Putamen (tissue), 1 donor: ENCODE measurements around the gene SRGAP3.
"Not testable (repeated sequence)": the region's sequence is repeated elsewhere in the genome, so short reads cannot be mapped to it uniquely, and the experiment has no call there.

Experiments
- DNase-seq: peaks from one replicate; pipeline ENCODE4 v3.0.0-alpha.2; 2016; ENCODE audit warnings: low spot score

SRGAP3 gene

DNA sequence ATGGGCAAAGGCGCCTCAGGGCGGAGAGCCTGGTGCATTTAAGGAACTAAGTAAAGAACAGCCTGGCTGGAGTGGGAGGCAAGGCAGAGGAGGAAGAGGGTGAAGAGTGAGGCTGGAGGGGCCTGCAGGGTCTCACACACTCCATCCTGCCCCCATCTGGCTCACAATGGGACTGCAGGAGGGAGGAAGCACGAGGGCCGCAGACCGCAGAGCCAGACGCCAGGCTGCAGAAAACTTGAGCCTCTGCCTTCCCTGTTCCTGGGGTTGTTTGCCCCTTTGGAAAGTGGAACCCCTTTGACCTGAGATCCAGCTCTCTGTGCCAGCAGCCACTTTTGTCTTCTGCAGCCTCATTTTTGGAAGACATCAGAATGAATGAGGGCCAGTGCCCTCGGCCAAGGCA, 138.0 kb downstream of the SRGAP3 start:
- no peak for DNase-seq

DNA sequence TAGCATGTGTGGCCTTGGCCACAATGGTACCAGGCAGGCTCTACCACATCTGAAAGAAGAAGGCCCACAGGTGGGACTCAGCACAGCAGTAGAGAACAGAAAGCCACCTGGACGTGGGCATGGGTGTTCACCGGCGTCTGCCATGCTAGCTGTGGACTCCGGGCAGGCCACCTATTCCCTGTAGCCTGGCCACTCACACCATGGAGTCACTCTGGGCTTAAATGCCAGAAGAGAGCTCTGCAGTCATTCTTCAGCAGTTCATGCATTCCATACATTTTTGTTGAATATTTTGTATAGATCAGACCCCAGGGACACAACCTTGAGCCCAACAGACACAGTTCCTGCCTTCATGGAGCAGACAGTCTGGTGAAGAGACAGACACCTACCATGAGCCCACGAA, 138.6 kb downstream of the SRGAP3 start:
- no peak for DNase-seq

DNA sequence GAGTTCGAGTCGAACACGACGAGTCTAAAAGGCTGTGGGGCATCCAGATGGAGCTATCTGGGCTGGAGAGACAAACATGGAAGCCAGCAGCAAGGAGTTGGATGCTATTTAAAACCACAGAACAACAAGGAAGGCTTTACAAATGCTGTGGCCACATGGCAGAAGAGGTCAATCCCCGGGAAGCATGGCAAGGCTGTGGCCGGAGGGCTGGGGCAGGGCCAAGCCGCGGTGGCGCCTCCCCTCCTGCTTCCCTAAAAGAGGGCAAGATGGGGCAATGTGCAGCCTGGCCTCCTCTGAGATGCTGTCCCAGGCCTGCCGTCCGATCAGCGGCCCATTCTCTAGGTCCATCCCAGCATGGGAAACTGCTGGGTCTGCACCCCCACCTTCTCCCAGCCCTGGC, 139.1 kb downstream of the SRGAP3 start:
- no peak for DNase-seq

DNA sequence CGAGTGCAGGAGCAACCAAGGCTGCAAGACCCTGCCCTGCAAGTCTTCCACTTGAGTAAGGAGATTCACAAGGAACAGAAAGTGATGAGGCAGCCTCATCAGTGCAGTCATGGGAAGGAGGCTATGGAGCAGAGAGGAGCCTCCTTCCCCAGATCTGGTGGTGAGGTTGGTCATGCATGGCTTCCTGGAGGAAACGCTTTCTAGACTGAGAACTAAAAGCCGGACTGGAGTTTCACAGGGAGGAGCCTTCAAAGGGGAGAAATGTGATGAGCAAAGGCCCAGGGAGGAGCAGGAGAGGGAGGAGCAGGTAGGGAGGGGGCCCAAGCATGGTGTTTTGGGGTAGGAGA, 139.9 kb downstream of the SRGAP3 start:
- no peak for DNase-seq

DNA sequence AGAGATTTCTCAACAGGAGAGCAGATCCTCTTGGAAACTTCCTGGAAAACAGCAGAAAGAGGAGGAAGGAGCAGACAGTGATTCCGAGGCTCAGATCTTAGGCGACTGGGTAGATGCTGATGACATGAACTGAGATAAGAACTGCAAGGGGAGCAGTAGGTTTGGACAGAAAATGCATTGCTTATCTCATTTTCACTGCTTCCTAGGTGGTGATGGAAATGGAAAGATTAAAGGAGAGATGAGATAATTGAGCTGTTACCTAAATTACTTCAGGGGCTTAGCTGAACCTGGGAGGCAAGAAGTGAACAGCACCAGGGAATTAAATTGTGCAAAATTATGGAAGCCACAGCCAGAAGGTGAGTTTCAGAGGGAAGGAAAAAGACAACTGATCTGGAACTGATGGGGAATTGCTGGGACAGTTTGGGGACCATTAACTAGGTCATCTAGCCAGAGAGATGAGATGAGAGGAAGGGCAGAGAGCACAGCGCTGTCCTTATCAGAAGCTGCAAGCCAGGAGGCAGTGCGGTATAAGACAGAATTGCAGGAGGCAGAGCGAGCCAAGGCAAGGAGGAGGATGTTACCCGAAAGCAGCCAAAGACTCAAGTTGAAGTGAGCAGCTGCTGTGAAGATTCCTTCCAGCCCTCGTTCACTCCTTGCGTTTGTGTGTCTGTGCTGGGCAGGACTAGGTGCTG, 140.4 kb downstream of the SRGAP3 start:
- no peak for DNase-seq

DNA sequence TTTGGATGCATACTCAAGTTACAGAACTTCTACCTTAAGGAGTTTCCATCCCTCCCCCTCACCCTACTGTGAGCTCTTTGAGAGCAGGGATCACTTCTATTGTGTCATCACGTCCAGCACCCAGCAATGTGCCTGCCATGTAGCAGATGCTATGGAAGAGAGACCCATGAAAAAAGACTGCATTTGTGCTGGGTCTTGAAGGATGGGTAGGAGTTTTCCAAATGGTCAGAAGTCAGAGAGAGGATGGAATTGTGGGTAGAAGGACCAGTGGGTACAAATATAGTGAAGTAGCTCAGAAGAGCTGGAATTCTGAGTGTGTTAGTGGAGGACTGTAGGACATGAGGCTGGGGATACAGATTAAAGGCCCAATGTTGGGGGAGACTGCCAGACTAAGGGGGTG, 141.7 kb downstream of the SRGAP3 start:
- no peak for DNase-seq

DNA sequence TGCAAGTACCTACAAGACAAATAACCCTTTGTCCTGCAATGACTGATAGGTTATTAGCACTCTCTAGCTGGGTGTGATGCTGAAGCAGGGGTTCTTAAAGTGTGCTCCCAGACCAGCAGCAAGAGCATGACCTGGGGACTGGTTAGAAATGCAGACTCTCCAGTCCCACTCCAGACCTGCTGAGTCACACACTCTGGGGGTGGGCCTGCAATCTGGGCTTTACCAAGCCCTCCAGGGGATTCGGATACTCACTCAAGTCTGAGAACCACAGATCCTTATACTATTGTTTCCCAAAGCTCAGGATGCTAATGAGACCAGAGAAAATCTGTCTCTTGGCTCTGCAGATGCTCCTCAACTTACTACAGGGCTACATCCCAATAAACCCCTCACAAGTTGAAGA, 144.0 kb downstream of the SRGAP3 start:
- no peak for DNase-seq

DNA sequence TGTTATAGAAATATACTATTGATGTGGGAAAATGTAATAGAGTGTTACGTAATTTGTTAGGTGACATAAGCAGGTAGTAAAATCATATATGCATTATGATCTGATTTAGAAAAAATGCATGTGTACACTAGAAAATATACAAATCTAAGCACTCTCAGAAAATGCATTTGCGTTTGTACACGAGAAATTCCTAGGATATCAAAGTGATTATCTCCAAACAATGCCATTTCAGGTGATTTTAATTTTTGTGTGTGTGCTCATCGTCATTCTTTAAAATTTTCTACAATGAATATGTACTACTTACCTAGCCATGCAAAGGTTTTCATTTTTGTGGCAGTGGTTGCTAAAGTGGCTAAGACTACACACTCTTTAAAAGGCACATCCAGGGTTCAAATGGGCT, 145.3 kb downstream of the SRGAP3 start:
- no peak for DNase-seq

DNA sequence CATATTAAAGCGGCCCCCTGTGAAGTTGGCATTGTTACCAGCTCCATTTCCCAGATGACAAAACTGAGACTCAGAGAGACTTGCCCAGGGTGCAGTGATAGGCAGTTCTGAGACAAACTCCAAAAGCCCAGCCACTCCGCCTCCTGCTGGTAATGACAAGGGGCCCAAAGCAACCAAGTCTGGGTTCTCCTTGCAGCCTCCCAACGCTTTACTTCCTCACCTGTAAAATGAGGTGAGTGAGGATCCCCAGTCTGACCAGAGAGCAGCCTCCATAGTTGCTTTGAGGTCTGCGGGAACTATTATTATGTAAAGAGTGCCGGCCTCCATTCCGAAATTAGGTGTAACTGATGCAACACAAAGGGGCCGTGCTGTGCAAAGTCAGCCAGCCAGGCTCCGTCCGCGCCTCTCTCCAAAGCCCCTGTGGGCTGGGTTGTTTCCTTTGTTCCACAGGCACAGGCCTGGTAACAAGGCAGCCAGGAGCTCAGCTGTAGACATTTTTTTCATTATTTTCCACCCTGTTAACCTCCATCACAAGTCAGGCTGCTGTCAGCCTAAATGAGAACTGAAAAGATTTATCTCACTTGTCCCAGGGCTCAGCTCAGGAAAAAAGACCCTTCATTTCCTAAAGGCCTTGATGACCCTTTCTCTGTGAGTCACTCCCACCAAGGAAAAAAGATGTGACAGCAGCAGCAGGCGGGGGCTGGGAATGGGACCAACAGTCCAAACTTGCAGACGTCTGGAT, 147.0 kb downstream of the SRGAP3 start:
- no peak for DNase-seq

DNA sequence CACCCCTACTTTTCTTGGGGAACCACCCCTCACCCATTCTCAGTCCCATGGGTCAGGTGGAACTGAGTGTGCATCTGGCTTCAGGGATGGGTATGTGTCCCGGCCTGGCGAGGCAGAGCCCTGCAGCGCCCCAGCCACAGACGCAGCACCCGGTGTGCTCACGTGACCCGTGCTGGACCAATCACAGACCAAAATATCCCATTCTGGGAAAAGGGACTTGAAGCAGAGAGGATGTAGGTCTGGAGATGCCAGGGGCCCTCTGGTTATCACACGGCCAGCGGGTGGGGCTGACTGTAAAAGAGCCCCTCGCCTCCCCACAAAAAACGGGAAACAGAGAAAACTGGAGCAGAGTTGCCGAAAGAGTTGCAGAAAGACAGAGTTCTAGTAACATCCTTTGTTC, 148.2 kb downstream of the SRGAP3 start:
- peak; percentile 64 for DNase-seq

DNA sequence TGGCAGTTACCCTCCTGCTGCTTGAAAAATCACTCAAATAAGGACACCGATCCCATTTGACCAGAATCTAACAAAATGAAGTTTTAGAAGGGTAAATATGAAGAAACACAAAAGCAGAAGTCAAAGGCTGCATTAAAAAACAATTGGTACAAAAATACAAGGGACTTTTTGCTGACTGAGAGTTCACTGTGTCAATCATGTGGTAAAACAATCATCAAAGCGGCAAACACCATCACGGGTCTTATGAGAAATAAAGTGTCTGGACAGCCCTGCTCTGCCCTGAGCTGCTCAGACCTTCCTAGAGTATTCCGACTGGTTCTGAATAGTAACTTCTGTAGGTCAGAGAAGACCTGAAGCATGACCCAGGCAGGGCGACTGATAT, 148.9 kb downstream of the SRGAP3 start:
- no peak for DNase-seq

DNA sequence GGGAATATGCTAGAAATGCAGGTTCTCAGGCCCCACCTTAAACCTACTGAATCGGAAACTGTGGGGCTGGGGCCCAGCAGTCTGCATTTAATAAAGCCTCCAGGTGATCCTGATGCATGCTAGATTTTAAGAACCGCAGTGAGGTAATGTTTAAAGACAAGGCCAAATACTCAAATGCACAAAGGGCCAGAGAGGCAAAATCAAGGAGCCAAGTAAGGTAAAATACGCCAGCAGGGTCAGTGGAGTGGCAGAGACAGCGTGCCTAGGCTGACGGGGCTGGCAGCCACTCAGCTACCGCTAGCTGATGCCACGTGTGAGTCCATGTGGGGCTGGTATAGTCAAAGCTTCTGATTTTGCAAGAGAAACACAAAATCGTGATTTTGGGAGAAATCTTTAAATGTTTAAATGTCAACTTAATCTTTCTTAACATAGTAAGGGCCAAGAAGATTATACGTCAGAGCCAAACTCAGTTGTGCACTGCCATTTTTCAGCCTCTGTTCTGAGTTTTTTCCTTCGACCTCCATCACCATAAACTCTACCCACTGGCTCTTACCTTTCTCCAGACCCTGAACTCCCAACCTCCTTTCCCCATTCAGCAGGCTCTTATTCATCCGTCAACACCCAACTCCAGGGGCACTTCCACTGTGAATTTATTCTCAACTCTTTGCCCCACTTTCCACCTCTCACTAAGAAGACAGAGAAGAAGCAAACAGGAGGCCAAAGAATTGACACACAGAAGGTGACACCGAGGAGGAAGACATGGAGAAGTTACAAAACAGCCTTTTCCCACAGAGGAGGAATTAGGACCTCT, 149.5 kb downstream of the SRGAP3 start:
- DNase-seq = no peak

DNA sequence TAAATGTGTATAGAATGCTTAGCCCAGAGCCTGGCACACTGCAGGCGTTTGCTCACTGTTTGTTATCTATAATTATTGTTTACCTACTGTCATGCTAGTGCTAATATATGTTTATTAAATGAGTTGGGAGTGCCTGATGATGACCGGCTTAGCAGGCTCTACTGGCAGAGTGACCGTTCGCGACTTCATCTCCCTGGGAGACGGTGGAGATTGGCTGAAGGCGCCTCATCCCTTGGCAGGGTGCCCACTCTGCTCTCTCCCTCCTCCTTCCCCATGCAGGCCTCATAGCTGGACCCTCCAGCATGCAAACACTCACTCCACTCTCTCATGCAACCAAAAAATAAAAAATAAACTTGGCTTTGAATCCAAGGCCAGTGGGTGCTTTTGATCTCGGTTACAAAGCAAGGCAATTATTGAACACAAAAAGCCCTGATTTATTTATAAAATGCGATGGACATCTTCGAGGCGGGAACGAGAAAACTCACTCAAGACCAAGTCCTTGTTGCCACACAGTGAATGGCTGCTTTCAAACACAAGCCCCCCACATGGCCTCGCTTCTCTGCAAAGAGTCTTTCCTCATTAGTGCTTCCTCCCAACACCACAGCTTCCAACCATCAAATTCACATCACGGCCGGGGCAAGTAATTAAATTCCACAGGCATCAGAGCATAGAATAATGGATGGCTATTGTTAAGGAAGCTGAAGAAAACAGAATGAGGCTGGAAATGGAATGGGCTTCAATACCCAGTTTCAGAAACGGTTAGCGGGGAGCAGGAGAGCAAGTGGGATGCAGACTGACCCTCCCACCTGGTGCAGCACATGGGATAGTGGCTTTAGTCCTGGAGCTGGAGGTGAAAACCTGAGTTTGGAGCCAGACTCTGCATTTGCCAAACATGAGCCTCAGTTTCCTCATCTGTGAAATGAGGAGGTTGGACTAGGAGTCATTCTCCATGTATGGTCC, 150.4 kb downstream of the SRGAP3 start:
- DNase-seq = peak; percentile 74

DNA sequence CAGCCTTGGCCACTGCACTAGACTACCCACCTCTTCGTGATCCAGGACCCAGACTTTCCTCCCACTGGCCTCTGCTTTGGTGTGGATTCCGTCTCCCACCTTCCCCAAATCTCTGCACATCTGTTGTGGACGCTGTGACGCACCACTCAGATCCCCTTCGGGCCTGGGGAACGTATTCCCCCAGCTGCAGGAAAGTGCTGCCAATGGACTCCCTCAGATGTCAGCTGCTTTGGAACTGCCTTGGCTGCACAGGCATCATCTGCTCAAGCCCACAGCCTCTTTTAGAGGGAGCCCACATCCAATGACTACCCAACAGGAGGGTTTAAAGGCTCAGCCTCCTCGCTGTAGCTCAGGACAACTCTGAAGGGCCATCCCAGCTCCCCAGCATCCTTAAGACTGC, 152.0 kb downstream of the SRGAP3 start:
- DNase-seq = no peak

DNA sequence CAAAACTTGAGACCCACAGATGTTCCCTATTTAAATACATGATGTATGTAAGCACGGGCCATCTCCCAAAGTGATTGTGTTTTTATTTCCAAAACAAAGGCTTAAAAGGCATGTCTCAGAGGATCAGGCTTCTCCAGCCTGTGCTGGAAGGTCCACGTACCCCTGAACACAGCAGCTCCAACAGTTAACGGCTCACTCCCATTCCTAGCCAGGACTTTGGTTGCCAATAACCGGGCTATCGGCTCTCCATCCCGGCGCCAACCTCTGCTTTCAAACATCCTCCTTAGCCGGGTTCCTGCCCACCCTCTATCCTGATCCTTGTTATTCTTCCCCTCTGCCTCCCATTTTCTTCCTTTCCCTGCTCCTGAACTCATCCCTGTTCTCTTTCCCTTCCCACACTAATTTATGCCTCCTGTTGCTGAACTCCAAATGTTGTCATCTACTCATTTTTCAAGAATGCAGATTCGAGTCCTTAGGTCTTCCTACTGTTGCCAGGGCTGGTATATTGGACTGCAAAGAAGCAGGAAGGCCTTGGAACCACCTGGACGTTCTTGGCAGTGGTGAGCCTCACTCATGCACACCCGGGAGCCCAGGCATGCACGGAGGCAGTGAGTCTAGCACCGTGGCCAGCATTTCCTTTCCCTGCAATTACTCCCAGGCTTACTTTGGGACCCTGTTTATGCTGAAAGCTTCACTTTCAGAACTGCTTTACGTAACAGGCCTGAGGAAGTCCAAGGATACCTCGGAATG, 157.8 kb downstream of the SRGAP3 start:
- DNase-seq = no peak

DNA sequence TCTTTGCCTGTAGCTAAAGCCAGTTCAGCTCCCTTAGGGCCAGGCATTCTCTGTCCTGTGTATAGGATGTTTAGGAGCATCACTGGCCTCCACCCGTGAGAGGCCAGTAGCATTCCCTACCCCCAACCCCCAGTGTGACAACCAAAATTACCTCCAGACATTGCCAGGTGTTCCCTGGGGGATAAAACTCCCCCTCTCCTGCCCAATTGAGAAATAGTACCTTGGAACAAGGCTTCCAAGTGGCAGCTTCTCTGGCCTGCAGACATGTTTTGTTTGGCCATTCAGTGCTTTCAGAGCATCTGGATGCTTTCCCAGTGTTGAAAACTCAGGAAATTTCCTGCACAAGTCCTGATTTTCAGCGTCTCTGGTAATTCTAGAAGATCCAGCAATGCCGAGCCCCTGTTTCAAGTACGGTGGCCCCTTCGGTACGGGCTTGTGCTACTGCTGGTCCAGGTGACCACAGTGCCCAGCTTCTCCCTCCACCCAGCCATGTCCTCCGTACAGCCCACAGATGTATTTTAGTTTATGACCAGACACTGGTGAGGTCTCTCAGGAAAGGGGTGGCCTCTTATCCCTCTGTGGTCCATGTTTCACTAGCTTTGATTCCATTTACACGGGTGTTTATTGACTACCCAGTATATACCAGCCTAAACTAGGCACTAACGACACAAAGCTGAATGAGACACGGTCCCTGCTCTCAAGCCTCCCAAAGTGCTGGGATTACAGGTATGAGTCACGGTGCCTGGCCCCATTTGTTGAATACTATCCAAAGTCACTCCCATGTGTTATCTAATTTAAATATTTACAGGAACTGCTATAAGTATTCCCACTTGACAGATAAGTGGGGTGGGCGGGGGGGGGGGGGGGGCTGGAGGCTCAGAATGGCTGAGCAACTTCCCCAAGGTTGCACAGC, 160.7 kb downstream of the SRGAP3 start:
- DNase-seq = no peak

DNA sequence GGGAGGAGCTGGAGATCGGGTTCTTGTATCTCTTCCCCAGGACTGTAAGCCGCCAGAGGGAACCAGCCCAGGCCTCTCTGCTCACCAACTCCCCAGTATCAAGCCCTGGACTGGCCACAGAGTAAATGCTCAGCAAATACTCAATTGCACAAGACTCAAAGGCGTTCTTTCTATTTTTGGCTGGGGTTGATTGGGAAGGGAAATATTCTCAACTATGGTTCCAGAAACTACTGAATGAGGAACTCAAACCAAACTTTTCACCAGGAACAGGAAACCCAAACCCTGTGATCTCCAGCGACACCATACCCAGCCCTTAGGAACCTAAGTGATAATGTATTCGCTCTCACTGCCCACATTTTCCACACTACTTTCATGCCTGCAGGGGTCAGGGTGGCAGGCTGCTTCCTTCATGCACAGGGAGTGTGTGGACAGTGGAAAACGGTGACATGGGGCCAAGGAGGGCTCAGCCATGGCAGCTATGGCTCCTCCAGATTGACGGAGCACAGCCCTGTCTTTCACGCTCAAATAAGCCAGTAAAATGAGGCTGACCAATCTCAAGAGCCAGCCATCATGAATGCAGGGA, 161.5 kb downstream of the SRGAP3 start:
- no peak for DNase-seq

DNA sequence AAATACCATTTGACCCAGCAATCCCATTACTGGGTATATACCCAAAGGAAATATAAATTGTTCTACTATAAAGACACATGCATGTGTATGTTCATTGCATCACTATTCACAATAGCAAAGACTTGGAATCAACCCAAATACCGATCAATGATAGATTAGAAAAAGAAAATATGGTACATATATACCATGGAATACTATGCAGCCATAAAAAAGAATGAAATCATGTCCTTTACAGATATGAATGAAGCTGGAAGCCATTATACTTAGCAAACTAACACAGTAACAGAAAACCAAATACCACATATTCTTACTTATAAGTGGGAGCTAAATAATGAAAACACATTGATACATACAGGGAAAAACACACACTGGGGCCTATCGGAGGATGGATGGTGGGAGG, 164.0 kb downstream of the SRGAP3 start:
- DNase-seq = not testable (repeated sequence)

DNA sequence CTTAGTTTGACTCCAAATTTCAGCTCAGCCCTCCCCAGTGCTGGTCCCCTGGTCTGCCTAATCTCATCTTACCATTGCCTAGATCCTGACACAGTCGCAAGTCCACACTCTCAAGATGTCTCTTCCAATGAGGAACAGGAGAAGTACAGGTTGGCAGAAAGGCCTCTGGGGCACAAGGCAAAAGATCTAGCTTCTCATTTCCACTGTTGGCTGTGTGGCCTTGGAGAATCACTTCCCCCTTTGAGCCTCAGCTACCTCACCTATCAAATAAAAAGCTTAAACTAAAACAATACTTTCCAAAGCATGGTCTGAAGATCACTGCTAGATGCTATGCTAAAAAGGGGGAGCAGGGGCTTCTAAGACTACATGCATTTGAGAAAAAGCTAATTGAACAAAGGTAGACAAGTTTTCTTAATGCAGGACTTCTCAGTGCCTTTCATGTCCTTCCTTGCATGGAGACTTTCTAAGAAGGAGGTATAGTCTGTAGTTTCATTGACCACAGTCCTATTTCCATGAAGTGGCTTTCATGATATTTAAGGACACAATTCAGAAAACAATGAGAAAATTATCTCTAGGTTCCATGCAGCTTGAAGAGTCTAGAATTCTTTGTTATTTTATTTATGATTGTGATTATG, 168.1 kb downstream of the SRGAP3 start:
- DNase-seq = no peak
